Memory B cell (primary cell): Measurements from ENCODE around the gene PAMR1.
A peak's percentile ranks its signal among the peaks of the same experiment; 100 is the strongest.
"Not testable (repeated sequence)": the region's sequence is repeated elsewhere in the genome, so short reads cannot be mapped to it uniquely, and the experiment has no call there.

ENCODE experiments used
- ATAC-seq: fragments of 150-1000 bp; cut with Tn5 transposase; 2 replicates; pipeline ENCODE4 v1.10.0; 2021; ENCODE audit warnings: low read depth, mild to moderate bottlenecking, moderate library complexity
- DNase-seq, 2 donors: peaks; one replicate each; pipeline ENCODE4 v3.0.0; 2022; ENCODE audit warnings: low spot score in 2 of 2
- H3K27ac Mint-ChIP-seq: one replicate; pipeline ENCODE4 v1.8.0; 2022; ENCODE audit warnings: mild to moderate bottlenecking, moderate library complexity, mixed read lengths
- H3K27me3 Mint-ChIP-seq: one replicate; pipeline ENCODE4 v1.8.0; 2022; ENCODE audit warnings: mixed read lengths
- H3K36me3 Mint-ChIP-seq: one replicate; pipeline ENCODE4 v1.8.0; 2022; ENCODE audit warnings: mild to moderate bottlenecking, mixed read lengths
- H3K4me1 Mint-ChIP-seq: one replicate; pipeline ENCODE4 v1.8.0; 2022; ENCODE audit warnings: mixed read lengths
- H3K4me3 Mint-ChIP-seq: one replicate; pipeline ENCODE4 v1.8.0; 2022; ENCODE audit warnings: mild to moderate bottlenecking, moderate library complexity, mixed read lengths
- H3K9me3 Mint-ChIP-seq: one replicate; pipeline ENCODE4 v1.8.0; 2022; ENCODE audit warnings: mixed read lengths

The PAMR1 gene

DNA sequence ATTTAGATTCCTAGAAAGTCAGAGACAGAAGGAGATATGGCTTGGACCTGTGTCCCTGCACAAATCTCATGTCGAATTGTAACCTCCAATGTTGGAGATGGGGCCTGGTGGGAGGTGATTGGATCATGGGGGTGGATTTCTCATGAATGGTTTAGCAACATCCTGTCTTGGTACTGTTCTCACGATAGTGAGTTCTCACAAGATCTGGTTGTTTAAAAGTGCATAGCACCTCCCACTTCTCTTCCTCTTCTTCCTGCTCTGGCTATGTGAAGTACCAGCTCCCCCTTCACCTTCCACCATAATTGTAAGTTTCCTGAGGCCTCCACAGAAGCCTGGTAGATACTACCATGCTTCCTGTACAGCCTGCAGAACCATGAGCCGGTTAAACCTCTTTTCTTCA lies 27.6 kb upstream of the PAMR1 start:
- H3K27ac Mint-ChIP-seq, result no peak overlapping the region
- H3K4me1 Mint-ChIP-seq, result no peaks in the 10 kb centered on the region
- H3K36me3 Mint-ChIP-seq, result no peaks in the 10 kb centered on the region
- H3K27me3 Mint-ChIP-seq, result peaks cover 17% of the 10 kb centered on the region
- H3K9me3 Mint-ChIP-seq, result no peaks in the 10 kb centered on the region
- H3K4me3 Mint-ChIP-seq, result no peak overlapping the region
- ATAC-seq, result no peak
- DNase-seq, result no peak

DNA sequence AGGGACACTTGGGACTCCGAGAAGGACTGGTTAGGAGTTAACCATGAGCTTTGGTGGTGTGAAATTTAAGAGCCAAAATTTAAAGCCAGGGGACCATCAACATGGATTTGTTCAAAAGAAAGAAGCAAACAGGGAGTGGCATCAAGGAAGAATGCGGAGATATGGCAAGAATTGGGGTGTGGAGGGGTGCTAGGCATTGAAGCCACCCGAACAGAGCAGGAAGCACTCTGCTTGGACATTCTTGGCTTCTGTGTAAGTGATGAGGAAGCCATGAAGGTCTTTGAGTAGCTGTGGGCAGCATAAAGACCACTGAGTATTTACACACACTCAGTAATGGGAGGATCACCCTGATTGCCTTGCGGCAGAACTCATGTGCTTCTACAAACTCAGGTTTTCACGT lies 27.2 kb upstream of the PAMR1 start:
- DNase-seq (no peak), ATAC-seq (no peak)
- no peak overlapping the region for H3K4me3 Mint-ChIP-seq
- no peaks in the 10 kb centered on the region for H3K4me1 Mint-ChIP-seq
- H3K27me3 Mint-ChIP-seq, result peaks cover 17% of the 10 kb centered on the region
- no peaks in the 10 kb centered on the region for H3K36me3 Mint-ChIP-seq
- H3K9me3 Mint-ChIP-seq, result no peaks in the 10 kb centered on the region
- no peak overlapping the region for H3K27ac Mint-ChIP-seq

DNA sequence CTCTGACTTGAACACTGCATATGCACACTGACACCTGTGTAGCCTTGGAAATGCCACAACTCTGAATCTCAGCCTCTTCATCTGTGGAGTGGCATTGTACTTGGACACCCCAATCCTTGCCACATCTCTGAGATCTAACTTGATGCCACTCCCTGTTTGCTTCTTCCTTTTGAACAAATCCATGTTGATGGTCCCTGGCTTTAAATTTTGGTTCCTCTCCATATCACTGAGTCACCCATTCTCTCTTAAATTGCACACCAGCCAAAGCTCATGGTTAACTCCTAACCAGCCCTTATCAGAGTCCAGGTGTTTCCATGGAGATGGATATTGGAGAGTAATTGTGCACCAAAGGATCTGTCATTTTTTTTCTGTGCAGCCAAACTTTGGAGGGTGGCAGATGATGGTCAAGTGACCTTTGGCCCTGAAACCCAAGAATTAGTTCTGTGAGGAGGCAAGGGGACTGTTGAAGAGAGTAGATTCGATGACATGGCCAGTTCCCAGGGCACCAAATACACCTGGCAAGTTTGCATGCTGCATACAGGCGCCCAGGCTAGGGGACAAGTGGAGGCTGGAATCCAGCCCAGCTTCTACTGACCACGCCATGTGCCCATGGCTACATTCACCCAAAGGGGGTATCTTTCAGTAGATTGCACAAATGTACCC lies 25.1 kb upstream of the PAMR1 start:
- no peaks in the 10 kb centered on the region for H3K9me3 Mint-ChIP-seq
- H3K4me3 Mint-ChIP-seq, result no peak overlapping the region
- H3K27me3 Mint-ChIP-seq, result peaks cover 14% of the 10 kb centered on the region
- no peak overlapping the region for H3K27ac Mint-ChIP-seq
- ATAC-seq (no peak), DNase-seq (no peak)
- H3K36me3 Mint-ChIP-seq, result no peaks in the 10 kb centered on the region
- H3K4me1 Mint-ChIP-seq, result peaks cover 4% of the 10 kb centered on the region

DNA sequence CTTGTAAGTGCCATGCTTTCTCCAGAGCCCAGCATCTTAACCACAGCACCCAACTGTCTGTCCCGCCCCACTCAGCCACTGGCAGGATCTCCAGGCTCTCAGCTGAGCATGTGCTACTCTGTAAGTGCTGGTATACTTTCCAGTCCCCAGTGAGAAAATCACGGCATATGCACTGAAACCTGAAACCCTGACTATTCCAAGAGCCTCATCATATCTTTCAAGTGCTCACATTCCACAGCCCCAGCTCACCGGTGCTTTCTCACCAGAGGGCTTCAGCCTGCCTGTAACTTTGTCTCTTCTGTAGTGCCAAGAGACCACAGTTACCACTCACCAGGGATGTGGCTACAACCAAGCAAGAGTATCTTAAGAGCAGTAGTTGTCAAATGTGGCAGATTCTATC lies 24.4 kb upstream of the PAMR1 start:
- peaks cover 4% of the 10 kb centered on the region for H3K4me1 Mint-ChIP-seq
- DNase-seq, result no peak
- H3K9me3 Mint-ChIP-seq, result no peaks in the 10 kb centered on the region
- no peak overlapping the region for H3K4me3 Mint-ChIP-seq
- ATAC-seq, result no peak
- no peak overlapping the region for H3K27ac Mint-ChIP-seq
- H3K27me3 Mint-ChIP-seq, result peaks cover 11% of the 10 kb centered on the region
- no peaks in the 10 kb centered on the region for H3K36me3 Mint-ChIP-seq

DNA sequence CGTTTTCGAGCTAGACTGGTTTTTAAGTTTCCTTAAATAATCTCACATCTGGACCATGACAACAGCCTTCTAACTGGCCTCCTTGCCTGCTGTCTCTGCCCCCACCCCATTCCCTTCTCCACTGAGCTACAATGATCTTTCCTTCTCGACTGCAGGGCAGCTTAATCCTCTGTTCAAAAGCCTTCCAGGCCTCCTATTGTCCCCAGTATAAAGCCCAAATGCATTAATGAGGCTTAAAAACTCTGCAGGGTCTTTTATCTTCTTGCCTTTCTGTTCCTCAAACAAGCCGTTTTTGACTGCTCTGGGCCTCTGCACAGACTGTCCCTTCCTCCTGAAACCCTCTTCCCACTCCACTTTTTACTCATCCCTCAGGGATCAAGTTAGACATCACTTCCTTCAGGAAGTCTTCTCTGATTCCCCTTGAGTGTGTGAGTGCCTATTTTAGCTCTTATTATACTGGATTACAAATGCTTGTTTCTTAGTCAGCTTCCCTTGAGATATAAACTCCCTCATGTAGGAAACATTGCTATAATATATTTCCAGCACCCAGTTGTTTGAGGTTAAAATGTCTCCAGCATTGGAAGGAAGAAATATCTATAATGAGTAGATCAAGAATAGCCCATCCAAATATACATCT lies 23.6 kb upstream of the PAMR1 start:
- no peak for DNase-seq
- Mint-ChIP-seq H3K4me3 (no peak overlapping the region), H3K27me3 (peaks cover 7% of the 10 kb centered on the region), H3K9me3 (no peaks in the 10 kb centered on the region), H3K27ac (peak overlapping the region; percentile 46), H3K4me1 (peaks cover 4% of the 10 kb centered on the region), H3K36me3 (no peaks in the 10 kb centered on the region)
- ATAC-seq, result no peak

DNA sequence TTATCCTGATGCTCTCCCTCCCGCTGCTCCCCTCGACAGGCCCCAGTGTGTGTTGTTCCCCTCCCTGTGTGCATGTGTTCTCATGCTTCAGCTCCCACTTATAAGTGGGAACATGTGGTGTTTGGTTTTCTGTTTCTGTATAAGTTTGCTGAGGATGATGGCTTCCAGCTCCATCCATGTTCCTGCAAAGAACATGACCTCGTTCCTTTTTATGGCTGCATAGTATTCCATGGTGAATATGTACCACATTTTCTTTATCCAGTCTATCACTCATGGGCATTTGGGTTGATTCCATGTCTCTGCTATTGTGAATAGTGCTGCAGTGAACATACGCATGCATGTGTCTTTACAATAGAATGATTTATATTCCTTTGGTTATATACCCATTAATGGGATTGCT lies 22.6 kb upstream of the PAMR1 start:
- not testable (repeated sequence) for DNase-seq, H3K27me3 Mint-ChIP-seq, ATAC-seq, H3K9me3 Mint-ChIP-seq, H3K4me3 Mint-ChIP-seq, H3K27ac Mint-ChIP-seq, H3K4me1 Mint-ChIP-seq, H3K36me3 Mint-ChIP-seq

DNA sequence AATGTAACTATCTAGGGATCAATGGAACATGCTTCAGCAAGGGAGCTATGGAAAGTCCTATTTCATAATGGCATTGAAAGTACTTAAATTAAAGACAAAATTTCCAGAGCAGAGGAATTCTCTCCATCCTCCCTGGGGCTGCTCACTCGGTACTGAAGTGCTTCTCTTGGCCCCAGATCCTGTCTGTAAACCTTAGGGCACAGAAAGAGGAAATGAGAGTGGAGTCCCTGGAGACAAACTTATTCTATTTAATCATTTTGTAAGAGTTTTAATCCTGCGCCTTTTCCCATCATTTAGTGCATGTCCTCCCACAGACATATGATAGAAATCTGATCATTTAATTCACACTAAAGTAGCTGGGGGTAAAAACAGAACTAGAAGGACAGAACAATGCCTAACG lies 20.9 kb upstream of the PAMR1 start:
- DNase-seq (no peak), ATAC-seq (peak; percentile 37)
- Mint-ChIP-seq H3K4me1 (peaks cover 4% of the 10 kb centered on the region), H3K27me3 (peaks cover 9% of the 10 kb centered on the region), H3K4me3 (no peak overlapping the region), H3K36me3 (no peaks in the 10 kb centered on the region), H3K9me3 (no peaks in the 10 kb centered on the region), H3K27ac (no peak overlapping the region)

DNA sequence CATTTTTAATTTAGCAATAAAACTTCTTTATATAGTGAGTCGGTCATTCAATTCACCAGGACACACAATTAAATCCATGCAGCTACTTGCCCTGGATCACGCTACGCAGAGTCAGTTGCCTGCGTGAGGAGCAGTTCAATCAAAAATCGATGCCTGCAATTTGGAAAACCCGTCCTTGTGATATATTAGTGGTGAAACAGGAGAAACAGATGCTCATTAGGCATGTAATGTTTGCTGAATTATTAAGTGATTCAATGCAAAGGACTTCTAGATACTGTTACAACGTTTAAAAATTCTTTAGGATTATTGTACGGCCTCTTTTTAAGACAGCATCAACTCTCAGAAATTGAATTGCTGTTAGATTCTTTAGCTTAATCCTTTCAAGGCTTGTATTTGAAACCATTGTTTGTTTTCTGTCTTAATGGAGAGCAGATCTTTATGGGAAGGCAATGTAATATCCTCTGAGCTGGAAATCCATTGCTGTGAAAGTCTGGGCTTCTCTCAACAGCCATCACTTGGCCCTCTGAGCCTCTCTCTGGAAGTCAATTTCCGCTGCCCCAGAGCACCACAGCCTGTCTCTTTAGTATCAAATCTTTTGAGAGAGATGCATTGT lies 20.1 kb upstream of the PAMR1 start:
- DNase-seq (no peak), ATAC-seq (no peak)
- H3K27me3 Mint-ChIP-seq, result peaks cover 7% of the 10 kb centered on the region
- H3K4me1 Mint-ChIP-seq, result peaks cover 4% of the 10 kb centered on the region
- no peaks in the 10 kb centered on the region for H3K36me3 Mint-ChIP-seq
- H3K27ac Mint-ChIP-seq, result no peak overlapping the region
- no peaks in the 10 kb centered on the region for H3K9me3 Mint-ChIP-seq
- no peak overlapping the region for H3K4me3 Mint-ChIP-seq

DNA sequence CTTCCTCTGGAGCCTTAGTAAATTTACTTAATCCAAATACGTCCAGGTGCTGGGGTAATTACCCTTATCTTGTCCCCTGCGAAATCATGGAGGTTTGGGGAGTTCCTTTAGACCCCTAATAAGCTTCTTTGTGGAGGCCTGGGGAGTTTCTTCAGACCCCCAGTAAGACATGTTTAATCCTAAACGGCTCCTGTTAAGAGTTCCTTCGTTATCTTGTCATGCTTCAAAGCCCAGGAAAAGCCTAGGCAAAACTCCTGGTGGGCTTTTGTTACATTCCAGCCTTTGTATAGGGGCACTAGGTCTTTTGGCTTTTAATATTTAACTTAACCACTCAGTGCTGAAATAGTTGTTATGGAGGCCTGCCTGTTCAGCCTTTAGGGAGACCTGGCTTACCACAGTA lies 18.1 kb upstream of the PAMR1 start:
- peaks cover 4% of the 10 kb centered on the region for H3K4me1 Mint-ChIP-seq
- DNase-seq, result no peak
- H3K27me3 Mint-ChIP-seq, result peaks cover 4% of the 10 kb centered on the region
- no peak overlapping the region for H3K4me3 Mint-ChIP-seq
- no peak for ATAC-seq
- no peaks in the 10 kb centered on the region for H3K36me3 Mint-ChIP-seq
- H3K9me3 Mint-ChIP-seq, result no peaks in the 10 kb centered on the region
- no peak overlapping the region for H3K27ac Mint-ChIP-seq

DNA sequence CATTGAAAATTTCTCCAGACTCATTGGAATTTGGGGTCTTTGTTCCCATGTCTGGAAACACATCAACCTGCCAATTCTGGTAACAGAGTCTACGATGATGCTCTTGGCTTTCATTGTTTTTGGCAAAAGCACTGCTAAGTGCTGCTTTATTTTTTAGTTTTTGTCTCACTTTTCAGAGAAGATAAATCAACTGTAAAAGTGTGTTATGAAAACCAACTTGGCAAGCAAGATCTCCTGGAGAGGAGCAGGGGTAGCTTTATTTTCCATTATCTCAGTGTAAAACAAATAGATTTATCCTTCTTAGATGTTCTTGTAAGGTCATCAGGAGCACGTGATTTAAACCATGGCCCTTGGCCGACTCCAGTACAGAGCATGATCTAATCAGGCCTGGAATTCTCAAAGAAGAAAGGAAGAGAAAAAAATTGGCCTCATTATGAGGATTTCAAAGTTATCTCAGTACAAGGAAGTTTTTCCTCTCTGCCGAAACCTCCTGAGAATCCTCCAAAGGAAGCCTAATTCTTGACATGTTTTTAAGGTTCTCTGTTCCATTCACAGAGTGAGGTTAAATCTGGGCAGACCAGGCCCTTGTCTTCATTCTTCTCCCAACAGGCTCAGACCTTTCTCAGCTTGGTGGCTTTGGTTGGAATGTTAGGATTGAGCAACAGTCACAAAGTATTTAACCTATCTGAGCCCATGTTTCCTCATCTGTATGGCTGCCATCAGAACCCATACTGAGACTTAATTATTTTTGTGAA lies 16.4 kb upstream of the PAMR1 start:
- no peak overlapping the region for H3K27ac Mint-ChIP-seq
- no peak overlapping the region for H3K4me3 Mint-ChIP-seq
- peaks cover 11% of the 10 kb centered on the region for H3K27me3 Mint-ChIP-seq
- no peak for DNase-seq
- no peak for ATAC-seq
- H3K9me3 Mint-ChIP-seq, result no peaks in the 10 kb centered on the region
- H3K36me3 Mint-ChIP-seq, result no peaks in the 10 kb centered on the region
- H3K4me1 Mint-ChIP-seq, result peaks cover 2% of the 10 kb centered on the region

DNA sequence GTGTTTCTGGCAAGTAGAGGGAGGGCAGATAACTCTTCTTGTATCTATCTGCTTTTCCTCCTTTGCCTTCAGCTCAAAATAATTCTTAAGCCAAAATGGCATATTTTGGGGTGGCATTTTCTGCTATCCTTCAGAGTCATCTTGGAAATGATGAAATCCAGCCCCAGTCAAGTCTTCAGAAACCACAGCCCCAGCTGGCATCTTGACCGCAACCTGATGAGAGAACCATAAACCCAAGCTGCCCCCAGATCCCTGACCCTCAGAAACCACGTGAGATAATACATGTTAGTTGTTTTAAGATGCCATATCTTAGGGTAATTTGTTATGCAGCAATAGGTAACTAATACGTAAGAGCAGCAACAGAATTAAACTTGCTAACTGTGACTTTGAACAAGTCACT lies 15.1 kb upstream of the PAMR1 start:
- no peak for ATAC-seq
- no peak for DNase-seq
- no peaks in the 10 kb centered on the region for H3K4me1 Mint-ChIP-seq
- H3K36me3 Mint-ChIP-seq, result no peaks in the 10 kb centered on the region
- H3K9me3 Mint-ChIP-seq, result no peaks in the 10 kb centered on the region
- no peak overlapping the region for H3K4me3 Mint-ChIP-seq
- no peak overlapping the region for H3K27ac Mint-ChIP-seq
- peaks cover 12% of the 10 kb centered on the region for H3K27me3 Mint-ChIP-seq

DNA sequence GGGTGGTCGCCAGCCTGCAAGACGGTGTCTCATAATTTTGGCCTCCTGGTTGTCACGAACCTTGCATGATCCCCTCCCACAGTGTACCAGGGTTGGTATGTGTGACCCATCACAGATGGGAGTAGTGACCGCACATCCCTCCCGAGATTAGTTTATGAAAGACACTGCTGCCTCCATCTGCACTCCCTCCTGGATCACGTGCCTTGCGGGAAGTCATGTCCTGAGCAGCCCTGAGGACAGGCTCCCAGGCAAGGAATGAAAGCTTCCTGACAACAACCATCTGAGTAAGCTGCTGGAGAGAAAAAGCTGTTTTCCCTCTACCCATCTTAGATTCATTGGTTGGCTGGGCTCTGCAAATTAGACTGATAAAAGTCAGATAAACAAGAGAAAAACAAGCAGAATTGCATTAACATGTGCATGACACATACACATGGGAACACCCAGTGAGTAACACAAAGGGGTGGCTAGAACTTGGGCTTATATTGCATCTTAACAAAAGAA lies 14.4 kb upstream of the PAMR1 start:
- ATAC-seq, result no peak
- H3K27me3 Mint-ChIP-seq, result peaks cover 12% of the 10 kb centered on the region
- no peaks in the 10 kb centered on the region for H3K4me1 Mint-ChIP-seq
- DNase-seq, result no peak
- no peaks in the 10 kb centered on the region for H3K9me3 Mint-ChIP-seq
- no peaks in the 10 kb centered on the region for H3K36me3 Mint-ChIP-seq
- H3K4me3 Mint-ChIP-seq, result no peak overlapping the region
- no peak overlapping the region for H3K27ac Mint-ChIP-seq

DNA sequence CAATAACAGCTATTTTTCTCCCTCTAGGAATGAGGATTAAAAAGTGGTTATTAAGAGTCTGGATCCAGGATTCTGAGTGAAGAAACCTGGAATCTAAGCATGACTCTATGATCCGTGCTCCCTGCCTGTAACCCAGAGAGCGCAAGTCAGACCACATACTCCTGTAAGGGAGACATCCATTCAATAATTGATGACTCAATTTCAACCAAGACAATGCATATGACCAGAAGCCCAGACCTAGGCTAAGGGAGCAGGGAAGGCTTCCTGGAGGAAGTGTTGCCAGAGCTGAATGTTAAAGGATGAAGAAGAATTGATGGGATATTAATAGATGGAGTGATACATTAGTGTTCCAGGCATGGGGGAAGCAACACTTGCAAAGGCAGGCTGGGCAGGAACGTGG lies 13.8 kb upstream of the PAMR1 start:
- DNase-seq (no peak), ATAC-seq (no peak)
- H3K4me1 Mint-ChIP-seq, result no peaks in the 10 kb centered on the region
- H3K36me3 Mint-ChIP-seq, result no peaks in the 10 kb centered on the region
- no peaks in the 10 kb centered on the region for H3K9me3 Mint-ChIP-seq
- H3K4me3 Mint-ChIP-seq, result no peak overlapping the region
- peaks cover 12% of the 10 kb centered on the region for H3K27me3 Mint-ChIP-seq
- no peak overlapping the region for H3K27ac Mint-ChIP-seq

DNA sequence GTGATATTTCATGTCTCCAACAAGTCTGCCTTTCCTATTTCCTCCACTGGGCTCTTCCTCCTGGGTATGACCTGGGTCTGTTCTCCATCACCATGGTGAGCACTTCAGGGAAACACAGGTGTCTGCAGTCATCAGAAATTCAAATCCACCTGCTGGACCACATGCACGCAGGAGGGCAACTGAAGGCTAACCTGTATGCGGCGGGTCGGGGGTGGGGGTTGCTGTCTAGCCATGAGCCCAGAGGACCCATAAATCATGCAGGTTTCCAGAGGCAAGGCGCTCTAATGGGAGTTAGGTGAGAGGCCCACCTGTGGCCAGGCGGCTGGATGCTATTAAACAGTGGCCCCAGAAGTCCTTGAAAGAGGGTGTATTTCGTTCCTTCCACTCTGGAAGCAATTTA lies 11.1 kb upstream of the PAMR1 start:
- Mint-ChIP-seq H3K27me3 (peaks cover 13% of the 10 kb centered on the region), H3K9me3 (no peaks in the 10 kb centered on the region), H3K36me3 (no peaks in the 10 kb centered on the region), H3K4me3 (no peak overlapping the region), H3K27ac (no peak overlapping the region), H3K4me1 (no peaks in the 10 kb centered on the region)
- DNase-seq (no peak), ATAC-seq (no peak)
